HG02610 (cell line): ENCODE results near the gene DSCAML1.
"Not testable (repeated sequence)": the region's sequence is repeated elsewhere in the genome, so short reads cannot be mapped to it uniquely, and the experiment has no call there.

Experiments
- ATAC-seq: cut with Tn5 transposase; IDR thresholded peaks from one replicate; pipeline ENCODE4 v1.9.1; 2021; ENCODE audit warnings: mild to moderate bottlenecking, moderate library complexity; ENCODE audit not compliant: unreplicated experiment

The DSCAML1 gene

GRCh38 chr11:117461396-117462182 is 335.4 kb downstream of the DSCAML1 start:
- ATAC-seq, result no peak

- no peak for ATAC-seq
Observed at GRCh38 chr11:117459979-117460300, 337.1 kb downstream of the DSCAML1 start.

- ATAC-seq, result no peak
Observed at GRCh38 chr11:117459123-117459978, 337.7 kb downstream of the DSCAML1 start.

- no peak for ATAC-seq
Observed at GRCh38 chr11:117458275-117459122, 338.5 kb downstream of the DSCAML1 start.

GRCh38 chr11:117457835-117458234 is 339.2 kb downstream of the DSCAML1 start:
- ATAC-seq, result no peak

- ATAC-seq, result no peak
Observed at GRCh38 chr11:117457031-117457785, 339.8 kb downstream of the DSCAML1 start.

GRCh38 chr11:117456721-117457029 is 340.3 kb downstream of the DSCAML1 start:
- not testable (repeated sequence) for ATAC-seq

- ATAC-seq, result peak; percentile 88
Observed at GRCh38 chr11:117456027-117456720, 340.8 kb downstream of the DSCAML1 start.

GRCh38 chr11:117454564-117454917 is 342.5 kb downstream of the DSCAML1 start:
- no peak for ATAC-seq

GRCh38 chr11:117453886-117454563 is 343.0 kb downstream of the DSCAML1 start:
- no peak for ATAC-seq

GRCh38 chr11:117449111-117449693 is 347.8 kb downstream of the DSCAML1 start:
- no peak for ATAC-seq

GRCh38 chr11:117444711-117445658 is 352.0 kb downstream of the DSCAML1 start:
- no peak for ATAC-seq

- ATAC-seq, result no peak
Observed at GRCh38 chr11:117444256-117444655, 352.8 kb downstream of the DSCAML1 start.

GRCh38 chr11:117443266-117444186 is 353.5 kb downstream of the DSCAML1 start:
- no peak for ATAC-seq

- ATAC-seq, result no peak
Observed at GRCh38 chr11:117442869-117443239, 354.2 kb downstream of the DSCAML1 start.

GRCh38 chr11:117442049-117442868 is 354.8 kb downstream of the DSCAML1 start:
- ATAC-seq, result no peak
